Measurements from ENCODE around the gene CYFIP2.

GRCh38 chr5:157309796-157310195, 43.9 kb downstream of the CYFIP2 start:
- TF ChIP-seq CTCF (tag by site-specific recombination; IDR thresholded peaks at IDR 0.05) (no peak), ZEB2 (tag by site-specific recombination; IDR thresholded peaks at IDR 0.05) (no peak), ZBTB49 (tag by site-specific recombination; IDR thresholded peaks at IDR 0.05; ENCODE audit: low read depth) (no peak), GFI1B (tag by site-specific recombination; IDR thresholded peaks at IDR 0.05) (no peak), REST (tag by site-specific recombination; IDR thresholded peaks at IDR 0.05) (no peak), ZNF692 (tag by site-specific recombination; IDR thresholded peaks at IDR 0.05) (no peak), ZBTB26 (tag by site-specific recombination; optimal IDR thresholded peaks at IDR 0.05) (no peak), ZBTB21 (tag by site-specific recombination; IDR thresholded peaks at IDR 0.05) (no peak), ZNF274 (IDR thresholded peaks at IDR 0.05; ENCODE audit: low read length) (no peak), ZNF274 (tag by site-specific recombination; IDR thresholded peaks at IDR 0.05; ENCODE audit: borderline replicate concordance) (no peak), ZNF10 (tag by site-specific recombination; IDR thresholded peaks at IDR 0.05) (no peak), ZNF362 (tag by site-specific recombination; IDR thresholded peaks at IDR 0.05) (no peak), ZBTB44 (tag by site-specific recombination; IDR thresholded peaks at IDR 0.05) (no peak)
